ENCODE measurements around the gene SORCS2. TPM values are rescaled to one million over a fixed set of nuclear protein-coding genes. Genes with fewer than 3 reads are reported as not detected.

SORCS2 gene
- total RNA-seq, 2 donors from 2014 or later = 1.0 to 4.4 TPM

GRCh38 chr4:7324651-7325121, 132.3 kb downstream of the SORCS2 start:
- Histone ChIP-seq H3K27me3 (replicated peaks; ENCODE audit: insufficient read depth) (no peaks in the 10 kb centered on the region), H3K36me3 (no peaks in the 10 kb centered on the region), H3K4me1 (replicated peaks) (no peaks in the 10 kb centered on the region), H3K4me3 (no peak overlapping the region), H3K27ac (no peak overlapping the region), H3K9me3 (no peaks in the 10 kb centered on the region)
- intact Hi-C loops (cut with DNase I) = no loop called here
- WGBS = 44% methylated on average over 13 of the region's 13 CpGs
- TF ChIP-seq POLR2AphosphoS5 (IDR thresholded peaks at IDR 0.05) = no peak
- no peak for DNase-seq (ENCODE audit: low spot score)

- H3K9me3 ChIP-seq = no peaks in the 10 kb centered on the region
- H3K27me3 ChIP-seq (replicated peaks; ENCODE audit: insufficient read depth) = no peaks in the 10 kb centered on the region
- no peaks in the 10 kb centered on the region for H3K36me3 ChIP-seq
- no peak overlapping the region for H3K4me3 ChIP-seq
- DNase-seq (ENCODE audit: low spot score) = no peak
- H3K4me1 ChIP-seq (replicated peaks) = no peaks in the 10 kb centered on the region
- intact Hi-C loops (cut with DNase I) = no loop called here
- 85% methylated on average over 13 of the region's 13 CpGs for WGBS
- TF ChIP-seq POLR2AphosphoS5 (IDR thresholded peaks at IDR 0.05) (no peak), POLR2A (IDR thresholded peaks at IDR 0.05) (no peak), CTCF (IDR thresholded peaks at IDR 0.05) (no peak)
- H3K27ac ChIP-seq = no peak overlapping the region
These were observed 133.2 kb downstream of the SORCS2 start for GRCh38 chr4:7325541-7325940.

- Histone ChIP-seq H3K9me3 (no peaks in the 10 kb centered on the region), H3K36me3 (no peaks in the 10 kb centered on the region), H3K27ac (no peak overlapping the region), H3K27me3 (replicated peaks; ENCODE audit: insufficient read depth) (no peaks in the 10 kb centered on the region), H3K4me3 (no peak overlapping the region), H3K4me1 (replicated peaks) (no peaks in the 10 kb centered on the region)
- WGBS = 89% methylated on average over 12 of the region's 12 CpGs
- intact Hi-C loops (cut with DNase I) = no loop called here
- no peak for DNase-seq (ENCODE audit: low spot score)
- TF ChIP-seq POLR2A (IDR thresholded peaks at IDR 0.05) (no peak), CTCF (IDR thresholded peaks at IDR 0.05) (no peak), POLR2AphosphoS5 (IDR thresholded peaks at IDR 0.05) (no peak)
These were observed 134.0 kb downstream of the SORCS2 start for GRCh38 chr4:7326306-7326692.

GRCh38 chr4:7326693-7327340, 134.5 kb downstream of the SORCS2 start:
- Histone ChIP-seq H3K4me3 (no peak overlapping the region), H3K36me3 (no peaks in the 10 kb centered on the region), H3K9me3 (no peaks in the 10 kb centered on the region), H3K4me1 (replicated peaks) (no peaks in the 10 kb centered on the region), H3K27me3 (replicated peaks; ENCODE audit: insufficient read depth) (no peaks in the 10 kb centered on the region), H3K27ac (no peak overlapping the region)
- intact Hi-C loops (cut with DNase I) = no loop called here
- no peak for DNase-seq (ENCODE audit: low spot score)
- TF ChIP-seq POLR2AphosphoS5 (IDR thresholded peaks at IDR 0.05) (no peak), POLR2A (IDR thresholded peaks at IDR 0.05) (no peak), CTCF (IDR thresholded peaks at IDR 0.05) (no peak)
- WGBS = 72% methylated on average over 20 of the region's 20 CpGs

- H3K4me3 ChIP-seq = no peak overlapping the region
- intact Hi-C loops (cut with DNase I) = no loop called here
- no peak for DNase-seq (ENCODE audit: low spot score)
- TF ChIP-seq CTCF (IDR thresholded peaks at IDR 0.05) (no peak), POLR2A (IDR thresholded peaks at IDR 0.05) (no peak), POLR2AphosphoS5 (IDR thresholded peaks at IDR 0.05) (no peak)
- 61% methylated on average over 17 of the region's 17 CpGs for WGBS
- H3K4me1 ChIP-seq (replicated peaks) = no peaks in the 10 kb centered on the region
- H3K27me3 ChIP-seq (replicated peaks; ENCODE audit: insufficient read depth) = no peaks in the 10 kb centered on the region
- no peaks in the 10 kb centered on the region for H3K36me3 ChIP-seq
- H3K9me3 ChIP-seq = no peaks in the 10 kb centered on the region
- H3K27ac ChIP-seq = no peak overlapping the region
These were observed 135.1 kb downstream of the SORCS2 start for GRCh38 chr4:7327341-7327885.

Data from prostate gland (tissue), 2 donors.